H1 (cell line): ENCODE measurements around the gene TSHZ2.

ENCODE experiments used
- BACH1 ChIP-seq: IDR thresholded peaks from 2 replicates; pipeline ENCODE4 v1.6.1; 2012; ENCODE audit warnings: low read length, improper control_type of control experiment
- BRCA1 ChIP-seq: IDR thresholded peaks from 2 replicates; pipeline ENCODE4 v1.6.1; 2012; ENCODE audit warnings: low read depth, low read length, improper control_type of control experiment
- CEBPB ChIP-seq: IDR thresholded peaks from 2 replicates; pipeline ENCODE4 v1.6.1; 2012; ENCODE audit warnings: low read depth, low read length
- EP300 ChIP-seq, 2 experiments: IDR thresholded peaks; 1 replicate in 1 of 2; 2 replicates in 1 of 2; pipeline ENCODE4 v1.6.1; 2011 to 2012; ENCODE audit warnings: low read depth in 2 of 2, low read length in 2 of 2, mild to moderate bottlenecking in 2 of 2, borderline replicate concordance in 1 of 2, inconsistent platforms in 1 of 2, moderate library complexity in 1 of 2
- EZH2 ChIP-seq: fragments of 200-600 bp; sonication (generic); IDR thresholded peaks from 2 replicates; pipeline ENCODE4 v1.7.1; 2012; ENCODE audit warnings: low read depth, mild to moderate bottlenecking, moderate library complexity, low read length, inconsistent platforms; ENCODE audit not compliant: severe bottlenecking
- HDAC6 ChIP-seq: IDR thresholded peaks from one replicate; pipeline ENCODE4 v1.7.1; 2012; ENCODE audit warnings: low read depth, mild to moderate bottlenecking, inconsistent platforms, low read length, moderate library complexity
- JUN ChIP-seq: IDR thresholded peaks from 2 replicates; pipeline ENCODE4 v1.6.1; 2011; ENCODE audit warnings: low read depth, mild to moderate bottlenecking, improper control_type of control experiment, low read length
- POLR2AphosphoS5 ChIP-seq: IDR thresholded peaks from 2 replicates; pipeline ENCODE4 v1.6.1; 2011; ENCODE audit warnings: low read depth, low read length
- RFX5 ChIP-seq: IDR thresholded peaks from 2 replicates; pipeline ENCODE4 v1.6.1; 2011; ENCODE audit warnings: low read depth, low read length, improper control_type of control experiment, borderline replicate concordance
- TCF12 ChIP-seq: IDR thresholded peaks from 2 replicates; pipeline ENCODE4 v1.6.1; 2011; ENCODE audit warnings: low read depth, mild to moderate bottlenecking, low read length
- ZNF274 ChIP-seq: IDR thresholded peaks from 2 replicates; pipeline ENCODE4 v1.7.0; 2012; ENCODE audit warnings: low read length, borderline replicate concordance; ENCODE audit errors: extremely low read depth
- TF ChIP-seq, protein P1 (sequence below), 3 experiments: IDR thresholded peaks; 1 replicate in 2 of 3; 2 replicates in 1 of 3; pipeline versions ENCODE4 v1.5.1 to v1.6.1; 2011; ENCODE audit warnings: low read length in 3 of 3, mild to moderate bottlenecking in 3 of 3, inconsistent platforms in 2 of 3, low read depth in 1 of 3, moderate library complexity in 1 of 3; ENCODE audit not compliant: insufficient read depth in 1 of 3; ENCODE audit errors: control extremely low read depth in 1 of 3
- TF ChIP-seq, protein P2 (sequence below): IDR thresholded peaks from 2 replicates; pipeline ENCODE4 v1.6.1; 2012; ENCODE audit warnings: inconsistent platforms
- TF ChIP-seq, protein P3 (sequence below): IDR thresholded peaks from 2 replicates; pipeline ENCODE4 v1.6.1; 2012; ENCODE audit warnings: low read length, inconsistent platforms

DNA sequence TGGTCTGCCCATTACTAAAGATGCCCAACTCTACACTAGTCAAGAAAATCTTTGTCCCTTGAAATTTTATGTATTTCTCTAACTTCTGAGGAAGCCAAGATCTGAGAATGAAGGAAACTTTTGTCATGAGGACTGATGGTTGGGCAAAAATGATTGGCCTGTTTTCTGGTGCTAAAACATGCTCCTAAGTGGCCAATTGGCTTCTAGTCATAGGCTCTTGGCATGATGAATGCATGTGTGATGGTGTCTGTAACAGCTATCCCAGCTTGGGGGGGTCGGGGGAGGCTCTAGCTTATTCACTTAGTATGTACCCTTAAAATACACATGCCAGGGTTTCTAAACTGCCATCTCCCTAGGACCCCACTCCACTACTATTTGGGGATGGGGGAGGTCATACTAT, 392.9 kb downstream of the TSHZ2 start:
- TF ChIP-seq, protein P1, sequence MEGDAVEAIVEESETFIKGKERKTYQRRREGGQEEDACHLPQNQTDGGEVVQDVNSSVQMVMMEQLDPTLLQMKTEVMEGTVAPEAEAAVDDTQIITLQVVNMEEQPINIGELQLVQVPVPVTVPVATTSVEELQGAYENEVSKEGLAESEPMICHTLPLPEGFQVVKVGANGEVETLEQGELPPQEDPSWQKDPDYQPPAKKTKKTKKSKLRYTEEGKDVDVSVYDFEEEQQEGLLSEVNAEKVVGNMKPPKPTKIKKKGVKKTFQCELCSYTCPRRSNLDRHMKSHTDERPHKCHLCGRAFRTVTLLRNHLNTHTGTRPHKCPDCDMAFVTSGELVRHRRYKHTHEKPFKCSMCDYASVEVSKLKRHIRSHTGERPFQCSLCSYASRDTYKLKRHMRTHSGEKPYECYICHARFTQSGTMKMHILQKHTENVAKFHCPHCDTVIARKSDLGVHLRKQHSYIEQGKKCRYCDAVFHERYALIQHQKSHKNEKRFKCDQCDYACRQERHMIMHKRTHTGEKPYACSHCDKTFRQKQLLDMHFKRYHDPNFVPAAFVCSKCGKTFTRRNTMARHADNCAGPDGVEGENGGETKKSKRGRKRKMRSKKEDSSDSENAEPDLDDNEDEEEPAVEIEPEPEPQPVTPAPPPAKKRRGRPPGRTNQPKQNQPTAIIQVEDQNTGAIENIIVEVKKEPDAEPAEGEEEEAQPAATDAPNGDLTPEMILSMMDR (IDR thresholded peaks at IDR 0.05; ENCODE audit: control extremely low read depth in 1 of 3, insufficient read depth in 1 of 3, low read depth in 1 of 3, low read length in 3 of 3) = no peak
- TF ChIP-seq JUN (no peak), BACH1 (no peak), CEBPB (no peak), BRCA1 (no peak), HDAC6 (no peak), POLR2AphosphoS5 (no peak), EZH2 (no peak), EP300 (IDR thresholded peaks at IDR 0.05; ENCODE audit: borderline replicate concordance in 1 of 2, low read depth in 2 of 2, low read length in 2 of 2) (no peak), TCF12 (no peak), ZNF274 (no peak), RFX5 (no peak)
- TF ChIP-seq, protein P2, sequence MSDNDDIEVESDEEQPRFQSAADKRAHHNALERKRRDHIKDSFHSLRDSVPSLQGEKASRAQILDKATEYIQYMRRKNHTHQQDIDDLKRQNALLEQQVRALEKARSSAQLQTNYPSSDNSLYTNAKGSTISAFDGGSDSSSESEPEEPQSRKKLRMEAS = no peak
- TF ChIP-seq, protein P3, sequence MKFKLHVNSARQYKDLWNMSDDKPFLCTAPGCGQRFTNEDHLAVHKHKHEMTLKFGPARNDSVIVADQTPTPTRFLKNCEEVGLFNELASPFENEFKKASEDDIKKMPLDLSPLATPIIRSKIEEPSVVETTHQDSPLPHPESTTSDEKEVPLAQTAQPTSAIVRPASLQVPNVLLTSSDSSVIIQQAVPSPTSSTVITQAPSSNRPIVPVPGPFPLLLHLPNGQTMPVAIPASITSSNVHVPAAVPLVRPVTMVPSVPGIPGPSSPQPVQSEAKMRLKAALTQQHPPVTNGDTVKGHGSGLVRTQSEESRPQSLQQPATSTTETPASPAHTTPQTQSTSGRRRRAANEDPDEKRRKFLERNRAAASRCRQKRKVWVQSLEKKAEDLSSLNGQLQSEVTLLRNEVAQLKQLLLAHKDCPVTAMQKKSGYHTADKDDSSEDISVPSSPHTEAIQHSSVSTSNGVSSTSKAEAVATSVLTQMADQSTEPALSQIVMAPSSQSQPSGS = no peak
